GM12872 (cell line): ENCODE results near the gene PTPRM.

ENCODE experiments used
- TF ChIP-seq, protein P1 (sequence below): IDR thresholded peaks from 3 replicates; pipeline ENCODE4 v1.5.1; 2011; ENCODE audit warnings: low read depth, mild to moderate bottlenecking, low read length, moderate library complexity; ENCODE audit not compliant: insufficient read depth

Gene PTPRM

DNA sequence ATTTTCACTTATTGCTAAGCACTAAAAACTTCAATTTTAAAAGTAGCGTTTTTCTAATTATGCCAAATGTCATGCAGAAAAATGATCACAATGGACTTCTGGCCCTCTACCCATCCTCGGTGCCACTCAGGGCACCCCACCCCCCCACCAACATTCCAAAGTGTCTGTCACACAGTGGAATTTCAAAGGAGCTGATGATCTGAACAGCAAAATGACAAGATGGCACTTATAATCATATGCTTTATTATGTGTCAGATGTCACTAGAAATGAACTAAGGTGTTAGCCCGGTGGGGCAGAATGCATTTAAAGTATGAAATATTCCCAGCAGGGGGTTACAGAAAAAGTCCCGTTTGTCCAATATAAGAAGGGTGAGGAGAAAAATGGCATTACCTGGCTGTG, 681.5 kb downstream of the PTPRM start:
- TF ChIP-seq, protein P1, sequence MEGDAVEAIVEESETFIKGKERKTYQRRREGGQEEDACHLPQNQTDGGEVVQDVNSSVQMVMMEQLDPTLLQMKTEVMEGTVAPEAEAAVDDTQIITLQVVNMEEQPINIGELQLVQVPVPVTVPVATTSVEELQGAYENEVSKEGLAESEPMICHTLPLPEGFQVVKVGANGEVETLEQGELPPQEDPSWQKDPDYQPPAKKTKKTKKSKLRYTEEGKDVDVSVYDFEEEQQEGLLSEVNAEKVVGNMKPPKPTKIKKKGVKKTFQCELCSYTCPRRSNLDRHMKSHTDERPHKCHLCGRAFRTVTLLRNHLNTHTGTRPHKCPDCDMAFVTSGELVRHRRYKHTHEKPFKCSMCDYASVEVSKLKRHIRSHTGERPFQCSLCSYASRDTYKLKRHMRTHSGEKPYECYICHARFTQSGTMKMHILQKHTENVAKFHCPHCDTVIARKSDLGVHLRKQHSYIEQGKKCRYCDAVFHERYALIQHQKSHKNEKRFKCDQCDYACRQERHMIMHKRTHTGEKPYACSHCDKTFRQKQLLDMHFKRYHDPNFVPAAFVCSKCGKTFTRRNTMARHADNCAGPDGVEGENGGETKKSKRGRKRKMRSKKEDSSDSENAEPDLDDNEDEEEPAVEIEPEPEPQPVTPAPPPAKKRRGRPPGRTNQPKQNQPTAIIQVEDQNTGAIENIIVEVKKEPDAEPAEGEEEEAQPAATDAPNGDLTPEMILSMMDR, result no peak

DNA sequence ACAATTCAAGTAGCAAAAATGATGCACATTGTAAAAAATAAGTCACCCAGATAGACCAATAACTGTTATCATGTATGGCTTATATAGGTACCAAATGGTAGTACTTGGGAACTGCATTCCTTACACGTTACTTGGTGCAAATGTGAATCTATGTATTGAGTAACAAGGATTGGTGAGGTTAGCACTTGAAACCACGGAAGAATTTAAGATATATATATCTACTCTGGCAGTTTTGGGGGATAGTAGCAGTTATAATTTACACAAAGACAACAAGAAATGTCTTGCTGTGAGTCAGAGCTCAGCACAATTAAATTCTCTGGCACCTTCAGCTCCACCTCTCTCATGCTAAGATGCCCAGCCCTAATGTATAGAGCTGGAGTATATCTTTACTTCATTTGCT, 682.7 kb downstream of the PTPRM start:
- TF ChIP-seq, protein P1, result no peak

DNA sequence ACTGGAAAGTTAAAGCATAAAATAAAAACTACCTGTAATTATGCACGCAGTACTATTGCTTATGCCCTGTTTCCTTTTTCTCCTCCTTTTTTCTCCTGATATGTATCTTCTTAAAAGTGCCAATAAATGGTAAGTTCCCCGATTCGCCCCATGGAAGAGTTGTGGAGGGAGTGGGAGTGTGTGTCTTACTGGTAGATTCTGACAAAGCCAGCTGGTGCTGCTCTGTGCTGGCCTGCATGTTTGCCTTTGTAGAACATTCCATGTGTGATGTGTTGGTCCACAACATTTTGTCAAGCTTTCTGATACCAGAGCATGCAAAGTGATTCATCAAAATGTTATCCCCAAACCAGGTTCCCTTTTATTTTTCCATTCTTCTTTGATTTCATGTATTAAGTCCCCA, 685.3 kb downstream of the PTPRM start:
- TF ChIP-seq, protein P1, result no peak

DNA sequence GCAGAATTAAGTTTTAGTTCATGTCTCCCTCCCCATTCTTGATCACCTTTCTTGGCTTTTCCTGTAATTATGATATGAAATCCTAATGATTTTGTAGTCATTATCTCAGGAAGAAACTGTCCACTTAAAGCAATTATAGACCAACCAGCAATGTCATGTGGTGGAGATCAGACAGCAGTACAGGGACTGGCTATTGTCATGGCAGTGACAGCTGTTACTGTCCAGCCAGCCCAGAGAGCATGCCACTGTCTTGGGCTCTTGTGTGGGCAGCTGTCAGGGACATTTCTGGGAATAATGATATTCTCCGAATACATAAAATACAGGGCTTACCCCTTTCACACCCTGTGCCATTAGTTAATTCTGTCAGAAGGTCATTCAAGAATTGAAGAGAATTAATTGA, 686.8 kb downstream of the PTPRM start:
- TF ChIP-seq, protein P1, result no peak

DNA sequence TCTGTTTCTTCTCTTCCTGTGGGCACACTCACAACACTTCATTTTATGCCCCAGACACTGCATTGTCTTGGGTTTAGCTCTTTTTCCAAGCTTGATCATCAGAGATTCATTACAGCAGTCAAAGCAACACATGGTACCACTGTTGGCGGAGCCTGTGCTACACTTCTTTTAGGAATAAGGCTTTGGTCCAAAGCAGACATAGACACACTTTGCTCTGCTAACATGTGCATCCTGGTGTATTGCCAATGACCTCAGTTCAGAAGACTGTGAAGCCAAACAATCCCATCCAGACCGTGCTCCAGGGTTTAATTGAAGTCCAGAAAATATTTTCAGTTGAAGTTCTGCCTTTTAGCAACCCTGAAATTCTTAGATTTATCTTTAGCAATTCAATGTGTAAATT, 687.5 kb downstream of the PTPRM start:
- TF ChIP-seq, protein P1, result no peak

DNA sequence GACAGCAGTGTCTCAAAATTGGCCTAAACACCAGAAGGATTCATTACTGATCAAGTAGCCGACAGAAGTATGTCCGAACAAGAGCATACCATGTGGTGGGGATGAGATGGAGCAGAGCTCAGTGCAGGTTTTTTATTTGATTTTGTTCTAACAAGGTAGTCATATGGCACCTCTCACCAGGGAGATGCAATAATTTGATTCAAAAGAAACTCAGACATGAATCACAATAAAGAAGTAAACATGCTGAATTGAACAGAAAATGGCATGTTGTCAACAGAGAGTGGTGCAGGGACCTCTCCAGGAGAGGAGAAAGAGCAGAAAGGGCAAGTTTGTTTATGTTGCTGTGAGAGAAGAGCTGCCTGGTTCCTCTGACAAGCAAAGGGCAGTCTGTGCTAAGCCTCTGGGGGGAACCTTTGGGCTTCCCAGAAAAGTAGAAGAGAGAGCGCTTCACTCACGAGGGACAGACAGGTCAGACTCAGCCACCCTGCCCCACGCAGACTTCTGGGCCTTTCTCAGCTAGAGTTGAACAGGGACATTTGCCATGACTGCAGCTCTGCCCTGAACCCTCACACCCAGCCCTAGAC, 690.8 kb downstream of the PTPRM start:
- TF ChIP-seq, protein P1, result no peak

DNA sequence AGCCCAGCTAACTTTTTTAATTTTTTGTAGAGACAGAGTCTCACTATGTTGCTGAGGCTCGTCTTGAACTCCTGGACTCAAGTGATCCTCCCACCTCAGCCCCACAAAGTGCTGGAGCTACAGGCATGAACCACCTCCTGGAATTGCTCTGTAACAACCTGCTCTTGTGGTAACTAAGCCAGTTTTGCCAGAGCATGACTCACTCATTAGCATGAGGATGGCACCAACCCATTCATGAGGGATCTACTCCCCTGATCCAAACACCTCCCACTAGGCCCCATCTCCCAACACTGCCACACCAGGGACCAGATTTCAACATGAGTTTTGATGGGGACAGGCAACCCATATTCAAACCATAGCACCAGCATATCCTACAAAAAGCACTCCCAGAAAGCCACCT, 693.2 kb downstream of the PTPRM start:
- TF ChIP-seq, protein P1, result no peak

DNA sequence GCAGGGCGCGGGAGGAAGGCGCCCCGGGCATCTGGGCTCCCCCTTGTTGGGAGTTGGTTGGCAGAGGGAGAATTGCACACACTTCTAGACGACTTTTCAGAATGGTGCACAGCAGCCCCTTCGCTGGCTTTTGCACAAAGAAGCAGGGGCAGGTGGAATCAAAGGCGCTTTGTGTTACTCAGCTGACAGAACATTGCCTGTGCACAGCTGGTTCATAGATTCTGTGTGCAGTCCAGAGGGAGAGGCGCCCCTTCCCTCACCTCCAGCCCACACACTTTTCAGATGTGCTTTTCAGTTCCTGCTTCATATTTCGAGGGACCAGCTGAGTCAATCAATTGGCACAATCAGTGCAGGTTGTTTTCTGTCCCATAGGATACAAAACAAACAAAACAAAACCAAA, 693.7 kb downstream of the PTPRM start:
- TF ChIP-seq, protein P1, result no peak
